22Rv1 (cell line): ENCODE measurements around the gene ATG13.

Experiments
- H3K27ac ChIP-seq: fragments of 450-650 bp; 2 replicates; pipeline ENCODE4 v1.5.1; 2017
- ZFX ChIP-seq: fragments of 450-650 bp; IDR thresholded peaks from 2 replicates; pipeline ENCODE4 v1.6.1; 2017; ENCODE audit warnings: antibody characterized with exemption, borderline replicate concordance
- TF ChIP-seq, protein P1 (sequence below): fragments of 450-650 bp; IDR thresholded peaks from 2 replicates; pipeline ENCODE4 v1.5.1; 2017; ENCODE audit warnings: mild to moderate bottlenecking

ATG13 gene

DNA sequence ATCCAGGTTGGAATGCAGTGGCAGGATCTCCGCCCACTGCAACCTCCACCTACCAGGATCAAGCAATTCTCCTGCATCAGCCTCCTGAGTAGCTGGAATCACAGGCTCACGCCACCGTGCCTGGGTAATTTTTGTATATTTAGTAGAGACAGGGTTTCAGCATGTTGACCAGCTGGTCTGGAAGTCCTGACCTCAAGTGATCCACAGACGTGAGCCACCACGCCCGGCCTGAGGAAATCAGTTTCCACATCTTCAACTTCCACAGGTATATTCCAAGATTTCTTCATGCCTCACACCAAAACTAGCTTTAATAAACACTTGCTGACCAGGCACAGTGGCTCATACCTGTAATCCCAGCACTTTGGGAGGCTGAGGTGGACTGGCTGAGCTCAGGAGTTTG is 8.0 kb upstream of the ATG13 start:
- no peak overlapping the region for H3K27ac ChIP-seq
- TF ChIP-seq ZFX, result no peak
- TF ChIP-seq, protein P1, sequence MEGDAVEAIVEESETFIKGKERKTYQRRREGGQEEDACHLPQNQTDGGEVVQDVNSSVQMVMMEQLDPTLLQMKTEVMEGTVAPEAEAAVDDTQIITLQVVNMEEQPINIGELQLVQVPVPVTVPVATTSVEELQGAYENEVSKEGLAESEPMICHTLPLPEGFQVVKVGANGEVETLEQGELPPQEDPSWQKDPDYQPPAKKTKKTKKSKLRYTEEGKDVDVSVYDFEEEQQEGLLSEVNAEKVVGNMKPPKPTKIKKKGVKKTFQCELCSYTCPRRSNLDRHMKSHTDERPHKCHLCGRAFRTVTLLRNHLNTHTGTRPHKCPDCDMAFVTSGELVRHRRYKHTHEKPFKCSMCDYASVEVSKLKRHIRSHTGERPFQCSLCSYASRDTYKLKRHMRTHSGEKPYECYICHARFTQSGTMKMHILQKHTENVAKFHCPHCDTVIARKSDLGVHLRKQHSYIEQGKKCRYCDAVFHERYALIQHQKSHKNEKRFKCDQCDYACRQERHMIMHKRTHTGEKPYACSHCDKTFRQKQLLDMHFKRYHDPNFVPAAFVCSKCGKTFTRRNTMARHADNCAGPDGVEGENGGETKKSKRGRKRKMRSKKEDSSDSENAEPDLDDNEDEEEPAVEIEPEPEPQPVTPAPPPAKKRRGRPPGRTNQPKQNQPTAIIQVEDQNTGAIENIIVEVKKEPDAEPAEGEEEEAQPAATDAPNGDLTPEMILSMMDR, result no peak

DNA sequence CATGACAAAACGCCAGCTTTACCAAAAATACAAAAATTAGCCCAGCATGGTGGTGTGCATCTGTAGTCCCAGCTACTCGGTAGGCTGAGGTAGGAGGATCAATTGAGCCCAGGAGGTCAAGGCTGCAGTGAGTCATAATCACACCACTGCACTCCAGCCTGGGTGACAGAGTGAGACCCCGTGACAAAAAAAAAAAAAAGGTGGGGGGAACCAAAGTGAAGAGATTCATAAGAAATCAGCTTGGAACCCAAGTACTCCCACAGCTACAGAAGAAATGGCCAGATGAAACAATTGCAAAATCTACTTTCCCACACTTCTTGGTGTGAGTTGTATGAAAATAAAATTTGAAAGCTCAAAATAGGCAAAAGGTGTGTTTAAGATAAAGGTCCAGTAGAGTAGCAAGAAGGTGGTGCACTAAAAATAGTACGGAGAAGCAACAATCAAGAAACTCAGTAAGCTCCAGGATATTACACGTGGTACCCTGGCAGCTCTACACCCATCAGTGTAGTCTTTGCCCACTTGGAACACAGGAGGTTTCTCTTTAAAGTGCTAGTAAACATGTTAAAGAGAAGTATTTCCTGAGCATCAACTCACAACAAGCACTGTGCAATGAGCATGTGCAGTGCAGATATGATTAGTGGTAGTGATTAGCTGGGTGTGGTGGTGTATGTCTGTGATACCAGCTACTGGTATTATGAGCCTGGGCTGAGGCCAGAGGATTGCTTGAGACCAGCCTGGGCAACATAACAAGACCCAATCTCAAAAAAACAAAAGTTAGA is 5.6 kb upstream of the ATG13 start:
- TF ChIP-seq, protein P1, result no peak
- no peak for TF ChIP-seq ZFX
- no peak overlapping the region for H3K27ac ChIP-seq

DNA sequence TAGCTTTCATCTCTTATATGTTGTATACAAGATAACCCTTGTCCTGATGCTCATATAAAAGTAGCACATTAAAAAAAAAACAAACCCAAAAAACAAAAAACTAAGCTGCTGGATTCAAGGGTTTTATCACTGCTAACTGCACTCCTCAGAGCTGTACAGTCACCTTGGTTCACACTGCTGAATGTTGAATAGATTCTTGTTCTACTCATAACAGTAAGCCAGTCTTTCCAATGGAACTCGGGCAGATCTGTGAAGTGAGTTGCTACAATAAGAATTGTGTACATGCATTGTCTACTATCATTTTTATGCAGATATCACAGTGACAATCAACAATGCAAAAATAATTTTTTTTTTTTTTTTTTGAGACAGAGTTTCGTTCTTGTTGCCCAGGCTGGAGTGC is 5.0 kb upstream of the ATG13 start:
- H3K27ac ChIP-seq, result no peak overlapping the region
- no peak for TF ChIP-seq ZFX
- TF ChIP-seq, protein P1, result no peak

DNA sequence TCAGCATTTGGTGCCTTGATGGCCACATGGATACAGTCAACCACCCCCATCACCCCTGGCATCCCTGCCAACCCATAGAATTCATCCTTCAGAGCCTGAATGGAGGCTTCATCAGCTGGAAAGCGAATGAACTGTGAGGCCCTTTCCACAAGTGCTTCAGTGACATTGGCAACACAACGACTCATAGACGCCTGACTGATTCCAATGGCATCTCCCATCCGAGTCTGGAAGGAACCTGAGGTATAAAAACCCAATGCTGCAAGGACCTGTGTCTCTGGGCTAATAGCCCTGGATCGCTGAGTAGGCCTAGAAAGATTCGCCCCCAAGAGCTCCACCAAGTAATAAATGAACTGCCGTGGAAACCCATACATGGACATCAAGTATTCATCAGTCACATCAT is 1.6 kb upstream of the ATG13 start:
- no peak overlapping the region for H3K27ac ChIP-seq
- no peak for TF ChIP-seq ZFX
- TF ChIP-seq, protein P1, result no peak

DNA sequence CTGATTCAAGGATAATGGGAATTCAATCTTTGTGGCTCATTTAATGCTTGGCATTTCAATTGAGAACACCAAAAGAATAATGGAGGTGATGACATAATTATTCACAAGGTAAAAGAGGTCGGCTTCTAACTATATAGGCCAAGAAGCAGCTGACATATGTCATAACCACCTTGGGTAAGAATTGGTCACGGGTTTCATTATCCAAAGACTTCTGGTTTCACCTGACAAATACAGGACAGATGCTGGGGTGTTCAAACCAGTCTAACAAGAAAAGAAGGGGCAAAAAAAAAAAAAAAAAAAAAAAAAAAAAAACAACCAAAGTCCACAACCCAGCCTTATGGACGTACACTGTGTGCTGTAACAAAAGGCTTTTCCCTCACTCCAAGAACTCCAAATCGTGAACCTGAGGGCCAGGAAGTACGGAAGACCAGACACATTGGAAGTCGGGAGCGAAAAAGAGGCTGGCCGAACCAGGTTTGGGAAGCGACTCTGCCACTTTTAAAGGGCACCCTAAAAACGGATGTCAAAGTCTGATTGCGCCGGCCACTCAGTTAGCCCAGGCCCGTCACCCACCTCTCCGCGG is 711 bp upstream of the ATG13 start:
- TF ChIP-seq ZFX, result no peak
- TF ChIP-seq, protein P1, result no peak
- peak overlapping the region; percentile 82 for H3K27ac ChIP-seq

DNA sequence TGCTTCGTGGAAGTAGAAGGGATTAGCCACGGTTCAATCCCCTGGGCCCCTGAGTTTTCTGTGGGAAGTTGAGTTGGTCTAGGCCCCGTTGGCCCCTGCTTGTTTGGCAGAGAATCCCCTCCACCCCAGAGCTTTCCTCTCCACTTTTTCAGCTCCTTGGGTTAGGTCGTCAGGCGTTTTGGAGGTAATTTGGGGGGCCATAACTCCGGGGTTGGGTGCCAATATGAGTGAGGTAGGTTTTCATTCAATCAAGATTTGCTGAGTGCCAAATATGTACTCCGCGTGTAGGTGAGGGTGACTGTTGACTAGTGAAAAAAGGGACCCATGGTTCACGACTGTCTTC is 590 bp downstream of the ATG13 start:
- no peak for TF ChIP-seq ZFX
- TF ChIP-seq, protein P1, result peak; percentile 27

DNA sequence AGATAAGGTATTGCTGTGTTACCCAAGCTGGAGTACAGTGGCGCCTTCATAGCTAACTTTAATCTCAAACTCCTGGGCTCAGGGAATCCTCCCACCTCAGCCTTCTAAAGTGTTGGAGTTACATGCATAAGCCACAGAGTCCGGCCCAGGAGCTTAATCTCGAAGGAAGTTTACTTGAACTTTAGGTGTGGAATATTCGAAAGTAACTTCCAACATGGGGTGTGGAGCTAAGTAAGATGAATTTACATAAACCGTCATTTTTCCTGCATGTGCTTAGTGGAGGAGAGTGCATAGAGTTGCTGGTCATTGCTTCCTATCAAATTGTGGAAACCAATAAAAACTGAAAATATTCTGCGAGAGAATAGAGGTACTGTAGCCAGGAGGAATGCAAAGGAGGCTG is 1.5 kb downstream of the ATG13 start:
- no peak overlapping the region for H3K27ac ChIP-seq
- no peak for TF ChIP-seq ZFX
- TF ChIP-seq, protein P1, result no peak

More for the DNA sequence above, 590 bp downstream of the ATG13 start:
- H3K27ac ChIP-seq, result peak overlapping the region; percentile 82
